MM.1S (cell line): ENCODE measurements around the gene VAC14.

Source experiments
- DNase-seq: peaks from one replicate; pipeline ENCODE4 v3.0.0-alpha.2; 2015
- H2AFZ ChIP-seq: fragments of 300-600 bp; sonication (generic); 2 replicates; pipeline ENCODE4 v1.6.0; 2016; ENCODE audit warnings: antibody characterized with exemption, low read length
- H3F3A ChIP-seq: fragments of 300-600 bp; sonication (generic); 2 replicates; pipeline ENCODE4 v1.6.1; 2016; ENCODE audit warnings: mild to moderate bottlenecking, antibody characterized with exemption, low read length, moderate library complexity, mixed read lengths; ENCODE audit not compliant: insufficient read depth
- H3K27ac ChIP-seq: fragments of 300-600 bp; sonication (generic); 2 replicates; pipeline ENCODE4 v1.5.1; 2016; ENCODE audit warnings: mild to moderate bottlenecking, low read length
- H3K27me3 ChIP-seq: fragments of 300-600 bp; sonication (generic); replicated peaks from 2 replicates; pipeline ENCODE4 v1.6.0; 2016; ENCODE audit warnings: low read length; ENCODE audit not compliant: insufficient read depth
- H3K36me3 ChIP-seq: fragments of 300-600 bp; sonication (generic); replicated peaks from 2 replicates; pipeline ENCODE4 v1.6.1; 2016; ENCODE audit warnings: mild to moderate bottlenecking, low read length, mixed read lengths; ENCODE audit not compliant: insufficient read depth
- H3K4me1 ChIP-seq: fragments of 300-600 bp; sonication (generic); 2 replicates; pipeline ENCODE4 v1.6.1; 2016; ENCODE audit warnings: low read length, mixed read lengths
- H3K4me2 ChIP-seq: fragments of 300-600 bp; sonication (generic); 2 replicates; pipeline ENCODE4 v1.6.0; 2016; ENCODE audit warnings: low read depth, low read length
- H3K4me3 ChIP-seq: fragments of 300-600 bp; sonication (generic); 2 replicates; pipeline ENCODE4 v1.5.1; 2016; ENCODE audit warnings: low read length, mixed read lengths
- H3K79me2 ChIP-seq: fragments of 300-600 bp; sonication (generic); 2 replicates; pipeline ENCODE4 v1.6.1; 2016; ENCODE audit warnings: mixed run types, low read length, mixed read lengths
- H3K9ac ChIP-seq: fragments of 300-600 bp; sonication (generic); 2 replicates; pipeline ENCODE4 v1.6.1; 2016; ENCODE audit warnings: low read length, mixed read lengths
- H3K9me2 ChIP-seq: fragments of 300-600 bp; sonication (generic); replicated peaks from 2 replicates; pipeline ENCODE4 v1.6.1; 2016; ENCODE audit warnings: mild to moderate bottlenecking, low read length, mixed read lengths; ENCODE audit not compliant: insufficient read depth
- H3K9me3 ChIP-seq: fragments of 300-600 bp; sonication (generic); replicated peaks from 2 replicates; pipeline ENCODE4 v1.6.1; 2016; ENCODE audit warnings: mild to moderate bottlenecking, low read length, mixed read lengths; ENCODE audit not compliant: insufficient read depth
- H4K20me1 ChIP-seq: fragments of 300-600 bp; sonication (generic); 2 replicates; pipeline ENCODE4 v1.6.1; 2016; ENCODE audit warnings: mild to moderate bottlenecking, low read length, moderate library complexity, mixed read lengths; ENCODE audit not compliant: insufficient read depth
- CTCF ChIP-seq: fragments of 300-600 bp; sonication (generic); IDR thresholded peaks from 2 replicates; pipeline ENCODE4 v1.5.1; 2016; ENCODE audit warnings: antibody characterized with exemption, low read length, mixed read lengths
- EZH2 ChIP-seq: fragments of 300-600 bp; sonication (generic); optimal IDR thresholded peaks from 2 replicates; pipeline ENCODE3; 2017; ENCODE audit warnings: low read depth, mild to moderate bottlenecking, antibody characterized with exemption, low read length, mixed read lengths
- EZH2phosphoT487 ChIP-seq: fragments of 300-600 bp; sonication (generic); IDR thresholded peaks from 2 replicates; pipeline ENCODE4 v1.6.1; 2018; ENCODE audit warnings: antibody characterized with exemption, low read length

VAC14 gene

GRCh38 chr16:70678898-70679670, 121.9 kb downstream of the VAC14 start:
- no peak overlapping the region for H3K4me2 ChIP-seq

GRCh38 chr16:70678121-70678897, 122.6 kb downstream of the VAC14 start:
- H3F3A ChIP-seq, result no peaks in the 10 kb centered on the region
- no peaks in the 10 kb centered on the region for H3K79me2 ChIP-seq
- H3K9me2 ChIP-seq, result no peaks in the 10 kb centered on the region
- H4K20me1 ChIP-seq, result no peaks in the 10 kb centered on the region
- no peaks in the 10 kb centered on the region for H3K4me1 ChIP-seq
- TF ChIP-seq EZH2phosphoT487, result no peak
- TF ChIP-seq CTCF, result no peak
- no peak for TF ChIP-seq EZH2
- DNase-seq, result no peak
- H3K36me3 ChIP-seq, result no peaks in the 10 kb centered on the region
- no peak overlapping the region for H3K4me3 ChIP-seq
- H3K27me3 ChIP-seq, result no peaks in the 10 kb centered on the region
- H2AFZ ChIP-seq, result no peak overlapping the region
- H3K9ac ChIP-seq, result no peak overlapping the region
- no peaks in the 10 kb centered on the region for H3K9me3 ChIP-seq
- no peak overlapping the region for H3K4me2 ChIP-seq
- no peak overlapping the region for H3K27ac ChIP-seq

More at GRCh38 chr16:70678898-70679670, 121.9 kb downstream of the VAC14 start:
- no peak for DNase-seq
- Histone ChIP-seq H3K9me2 (no peaks in the 10 kb centered on the region), H3K4me1 (no peaks in the 10 kb centered on the region), H3K36me3 (no peaks in the 10 kb centered on the region), H3K27ac (no peak overlapping the region), H2AFZ (no peak overlapping the region), H3K9ac (no peak overlapping the region), H3K9me3 (no peaks in the 10 kb centered on the region), H3K27me3 (no peaks in the 10 kb centered on the region), H3K79me2 (no peaks in the 10 kb centered on the region), H3F3A (no peaks in the 10 kb centered on the region), H3K4me3 (no peak overlapping the region), H4K20me1 (no peaks in the 10 kb centered on the region)
- TF ChIP-seq CTCF (no peak), EZH2 (no peak), EZH2phosphoT487 (no peak)

GRCh38 chr16:70677499-70678120, 123.3 kb downstream of the VAC14 start:
- Histone ChIP-seq H3K4me2 (no peak overlapping the region), H3K27me3 (no peaks in the 10 kb centered on the region), H3K4me1 (no peaks in the 10 kb centered on the region), H4K20me1 (no peaks in the 10 kb centered on the region), H2AFZ (no peak overlapping the region), H3K27ac (no peak overlapping the region), H3K79me2 (no peaks in the 10 kb centered on the region), H3K4me3 (no peak overlapping the region), H3K9me3 (no peaks in the 10 kb centered on the region), H3K9ac (no peak overlapping the region), H3K36me3 (no peaks in the 10 kb centered on the region), H3K9me2 (no peaks in the 10 kb centered on the region), H3F3A (no peaks in the 10 kb centered on the region)
- no peak for DNase-seq
- TF ChIP-seq EZH2 (no peak), CTCF (no peak), EZH2phosphoT487 (no peak)
